Testis (tissue), 3 donors: ENCODE results near the gene PRRC2A. TPM values are rescaled to one million over a fixed set of nuclear protein-coding genes. Genes with fewer than 3 reads are reported as not detected.

ENCODE experiments used
- DNase-seq: peaks from one replicate; pipeline ENCODE4 v3.0.0-alpha.2; 2019
- H3K27ac ChIP-seq, 2 donors: fragments of 200-600 bp; sonication (generic); one replicate each; pipeline ENCODE4 v1.5.1; 2019
- H3K27me3 ChIP-seq: fragments of 200-600 bp; sonication (generic); one replicate; pipeline ENCODE4 v1.5.1; 2019
- H3K36me3 ChIP-seq: fragments of 200-600 bp; sonication (generic); one replicate; pipeline ENCODE4 v1.5.1; 2017; ENCODE audit warnings: low read depth; ENCODE audit errors: missing control alignments
- H3K4me1 ChIP-seq: fragments of 200-600 bp; sonication (generic); one replicate; pipeline ENCODE4 v1.5.1; 2019
- H3K4me3 ChIP-seq, 2 donors: fragments of 200-600 bp; sonication (generic); one replicate each; pipeline ENCODE4 v1.5.1; 2017 to 2019
- H3K9me3 ChIP-seq: fragments of 200-600 bp; sonication (generic); one replicate; pipeline ENCODE4 v1.5.1; 2017
- POLR2A ChIP-seq: fragments of 450-650 bp; IDR thresholded peaks from one replicate; pipeline ENCODE4 v1.6.1; 2017; ENCODE audit warnings: antibody characterized with exemption, mild to moderate bottlenecking, moderate library complexity
- WGBS, 2 donors: methylation state at CpG; one replicate each; pipeline ENCODE4 v1.1.5; 2018; 5-methylcytosine and 5-hydroxymethylcytosine counted together
- intact Hi-C: fragments of 100-400 bp; cut with DNase I; formaldehyde crosslinking; loops from one replicate; pipeline ENCODE4 v1.15.1; 2023; ENCODE audit warnings: low total_unique reads
- polyA plus RNA-seq: library from polyadenylated mRNA; stranded (reverse); fragments of 350-450 nt; fragmentation: Illumina TruSeq; extraction: RNeasy Lipid Tissue Mini Kit (QIAGEN cat#74804); gene quantifications from one replicate; pipeline ENCODE4 v1.2.3, GENCODE V29; 2014; ENCODE audit warnings: low read depth, low replicate concordance; ENCODE audit not compliant: insufficient read depth
- total RNA-seq, 2 donors: library from RNA; depleted of rRNA; stranded (reverse); fragments of >200 nt; gene quantifications; one replicate each; pipeline ENCODE4 v1.2.3, GENCODE V29; 2016
- TF ChIP-seq, protein P1 (sequence below), 3 experiments: fragments of 450-650 bp in 2 of 3; fragments of 200-600 bp in 1 of 3; sonication (generic) in 1 of 3; IDR thresholded peaks; one replicate each; pipeline ENCODE4 v1.5.1; 2016 to 2019; ENCODE audit warnings: antibody characterized with exemption in 3 of 3, mild to moderate bottlenecking in 2 of 3, moderate library complexity in 1 of 3

Gene PRRC2A
- total and polyA plus RNA-seq, 3 donors from 2014 or later: 288 to 473 (median 301) TPM

DNA sequence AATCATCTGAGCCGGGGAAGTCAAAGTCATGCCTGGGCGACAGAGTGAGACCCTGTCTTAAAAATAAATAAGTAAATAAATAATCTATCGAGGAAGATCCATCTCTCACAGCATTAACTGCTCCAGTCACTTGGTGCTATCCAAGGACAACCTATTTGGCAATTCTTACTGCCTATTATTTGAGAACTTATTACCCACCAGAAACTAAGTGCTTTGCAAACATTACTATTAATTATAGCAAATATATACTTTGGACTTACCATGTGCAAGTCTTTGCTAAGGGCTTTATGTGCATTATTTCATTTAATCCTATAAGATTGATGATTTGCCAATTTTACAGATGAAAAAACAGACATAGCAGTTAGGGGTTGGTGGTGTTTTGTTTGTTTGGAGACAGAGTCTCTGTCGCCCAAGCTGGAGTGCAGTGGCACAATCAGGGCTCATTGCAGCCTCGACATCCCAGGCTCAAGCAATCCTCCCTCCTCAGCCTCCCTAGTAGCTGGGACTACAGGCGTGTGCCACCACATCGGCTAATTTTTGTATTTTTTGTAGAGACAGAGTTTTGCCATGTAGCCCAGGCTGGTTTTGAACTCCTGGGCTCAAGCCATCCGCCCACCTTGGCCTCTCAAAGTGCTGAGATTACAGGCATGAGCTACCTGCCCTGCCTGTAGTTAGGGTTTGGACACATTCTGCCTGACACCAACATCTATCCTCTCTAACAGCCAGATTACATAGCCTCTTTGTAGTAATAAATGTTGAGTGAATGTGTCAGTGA lies 34.2 kb downstream of the PRRC2A start:
- Histone ChIP-seq H3K9me3 (no peaks in the 10 kb centered on the region), H3K27me3 (no peaks in the 10 kb centered on the region), H3K27ac (no peak overlapping the region), H3K4me1 (peaks cover 26% of the 10 kb centered on the region), H3K4me3 (no peak overlapping the region), H3K36me3 (no peaks in the 10 kb centered on the region)
- intact Hi-C loops: no loop called here
- no peak for DNase-seq
- WGBS, 2 donors: 85 to 90% methylated on average over 8 of the region's 8 CpGs
- TF ChIP-seq POLR2A: no peak
- TF ChIP-seq, protein P1, sequence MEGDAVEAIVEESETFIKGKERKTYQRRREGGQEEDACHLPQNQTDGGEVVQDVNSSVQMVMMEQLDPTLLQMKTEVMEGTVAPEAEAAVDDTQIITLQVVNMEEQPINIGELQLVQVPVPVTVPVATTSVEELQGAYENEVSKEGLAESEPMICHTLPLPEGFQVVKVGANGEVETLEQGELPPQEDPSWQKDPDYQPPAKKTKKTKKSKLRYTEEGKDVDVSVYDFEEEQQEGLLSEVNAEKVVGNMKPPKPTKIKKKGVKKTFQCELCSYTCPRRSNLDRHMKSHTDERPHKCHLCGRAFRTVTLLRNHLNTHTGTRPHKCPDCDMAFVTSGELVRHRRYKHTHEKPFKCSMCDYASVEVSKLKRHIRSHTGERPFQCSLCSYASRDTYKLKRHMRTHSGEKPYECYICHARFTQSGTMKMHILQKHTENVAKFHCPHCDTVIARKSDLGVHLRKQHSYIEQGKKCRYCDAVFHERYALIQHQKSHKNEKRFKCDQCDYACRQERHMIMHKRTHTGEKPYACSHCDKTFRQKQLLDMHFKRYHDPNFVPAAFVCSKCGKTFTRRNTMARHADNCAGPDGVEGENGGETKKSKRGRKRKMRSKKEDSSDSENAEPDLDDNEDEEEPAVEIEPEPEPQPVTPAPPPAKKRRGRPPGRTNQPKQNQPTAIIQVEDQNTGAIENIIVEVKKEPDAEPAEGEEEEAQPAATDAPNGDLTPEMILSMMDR (IDR thresholded peaks at IDR 0.05): no peak

DNA sequence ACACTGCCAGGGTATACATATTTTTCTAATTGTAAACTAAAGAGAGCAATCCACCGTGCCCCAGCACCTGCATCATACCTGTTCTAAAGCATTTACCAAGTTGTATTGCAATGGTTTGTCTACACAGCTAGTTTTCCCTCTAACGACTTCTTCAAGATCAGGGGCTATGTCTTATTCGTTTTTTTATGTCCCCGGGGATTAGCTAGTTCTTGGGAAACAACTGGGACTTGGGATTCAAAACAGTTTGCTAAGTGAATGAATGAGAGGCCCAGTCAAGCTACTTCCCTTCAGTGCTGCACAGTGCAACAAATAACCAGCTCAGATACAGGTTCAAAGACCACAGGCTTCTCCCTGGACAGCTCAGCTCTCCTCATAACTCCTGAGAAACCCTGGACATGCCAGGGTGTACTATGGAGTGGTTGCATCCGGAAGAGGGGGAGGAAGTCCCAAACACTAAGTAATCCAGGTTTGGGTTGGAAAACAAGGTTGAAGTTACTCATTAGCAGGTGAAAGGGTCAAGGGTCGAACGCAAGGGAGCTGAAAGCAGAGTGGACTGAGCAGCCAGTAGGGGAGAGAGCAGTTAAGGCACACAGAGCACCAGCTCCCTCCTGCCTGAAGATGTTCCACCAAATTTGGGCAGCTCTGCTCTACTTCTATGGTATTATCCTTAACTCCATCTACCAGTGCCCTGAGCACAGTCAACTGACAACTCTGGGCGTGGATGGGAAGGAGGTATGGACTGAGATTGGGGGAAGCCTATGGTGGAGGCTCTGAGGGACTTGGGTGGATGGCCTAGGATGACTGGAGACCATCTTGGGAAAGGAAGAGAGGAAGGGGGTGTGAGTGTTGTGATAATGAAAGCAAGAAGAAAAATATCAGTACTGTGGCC lies 35.1 kb downstream of the PRRC2A start, which contains the start of gene APOM:
APOM (plus strand) TSS at position 546 of the 889 bp plus-strand sequence; CDS start at position 619, 73 bp downstream.
- Histone ChIP-seq H3K36me3 (no peaks in the 10 kb centered on the region), H3K27me3 (no peaks in the 10 kb centered on the region), H3K4me1 (peaks cover 27% of the 10 kb centered on the region), H3K4me3 (no peak within 1 kb of the TSS), H3K27ac (no peak within 1 kb of the TSS), H3K9me3 (no peaks in the 10 kb centered on the region)
- intact Hi-C loops: no loop called here
- WGBS, 2 donors: 82% methylated on average over 8 of the region's 8 CpGs
- no peak for DNase-seq
- TF ChIP-seq, protein P1 (IDR thresholded peaks at IDR 0.05): no peak
- no peak for TF ChIP-seq POLR2A

DNA sequence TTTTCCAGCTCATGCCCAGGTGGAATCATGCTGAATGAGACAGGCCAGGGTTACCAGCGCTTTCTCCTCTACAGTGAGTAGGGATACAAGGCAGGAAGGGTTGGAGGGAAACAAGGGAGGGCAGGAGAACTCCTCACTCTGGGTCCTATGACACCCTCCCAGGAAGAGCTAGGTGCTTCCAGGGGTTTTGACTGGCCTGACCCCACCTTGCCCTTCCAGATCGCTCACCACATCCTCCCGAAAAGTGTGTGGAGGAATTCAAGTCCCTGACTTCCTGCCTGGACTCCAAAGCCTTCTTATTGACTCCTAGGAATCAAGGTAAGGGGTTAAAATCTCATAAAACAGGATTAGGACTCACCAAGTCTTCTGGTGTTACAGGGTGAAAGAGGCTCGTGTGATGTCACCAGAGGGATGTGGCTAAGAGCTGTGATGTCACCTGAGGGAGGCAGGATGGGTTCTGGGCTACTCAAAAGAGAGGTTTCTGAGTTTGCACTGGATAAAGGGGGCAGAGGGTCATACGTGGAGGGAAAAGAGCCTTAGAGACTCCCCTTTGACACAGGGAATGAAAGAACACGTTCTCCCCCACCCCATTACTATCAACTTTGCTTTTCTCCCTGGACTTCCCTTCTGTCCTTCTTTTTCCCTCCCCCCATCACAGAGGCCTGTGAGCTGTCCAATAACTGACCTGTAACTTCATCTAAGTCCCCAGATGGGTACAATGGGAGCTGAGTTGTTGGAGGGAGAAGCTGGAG lies 37.1 kb downstream of the PRRC2A start:
- Histone ChIP-seq H3K4me3 (no peak overlapping the region), H3K36me3 (no peaks in the 10 kb centered on the region), H3K27me3 (no peaks in the 10 kb centered on the region), H3K9me3 (no peaks in the 10 kb centered on the region), H3K27ac (no peak overlapping the region), H3K4me1 (peaks cover 29% of the 10 kb centered on the region)
- no peak for TF ChIP-seq POLR2A
- TF ChIP-seq, protein P1 (IDR thresholded peaks at IDR 0.05): no peak
- intact Hi-C loops: no loop called here
- WGBS, 2 donors: 77 to 78% methylated on average over 6 of the region's 6 CpGs
- DNase-seq: no peak

DNA sequence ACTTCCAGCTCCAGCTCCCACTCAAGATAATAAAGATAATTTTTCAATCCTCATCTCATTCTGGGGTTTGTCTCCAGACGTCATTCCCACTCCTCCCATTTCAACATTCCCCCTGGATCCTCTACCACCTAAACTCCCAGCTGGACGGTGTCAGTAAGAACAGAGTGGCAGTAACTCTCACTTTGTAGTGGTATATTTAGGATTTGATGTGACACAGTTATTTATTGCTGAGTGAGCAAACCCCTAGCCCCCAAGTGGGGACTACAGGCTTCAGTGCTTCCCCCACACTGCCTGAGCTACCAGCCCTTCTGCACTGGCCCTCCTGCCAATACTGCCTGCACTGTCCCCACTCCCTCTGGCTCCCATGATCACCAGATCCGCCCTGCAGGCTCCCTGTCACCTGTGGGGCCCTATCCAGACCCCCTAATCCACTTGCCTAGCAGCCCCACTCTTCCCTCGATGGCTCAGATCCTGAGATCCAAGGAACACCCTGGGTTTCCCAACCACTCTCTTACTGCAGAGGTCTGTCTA lies 37.7 kb downstream of the PRRC2A start:
- WGBS, 2 donors: 68 to 83% methylated on average over 4 of the region's 4 CpGs
- TF ChIP-seq, protein P1 (IDR thresholded peaks at IDR 0.05): no peak
- no peak for TF ChIP-seq POLR2A
- peaks cover 34% of the 10 kb centered on the region for H3K4me1 ChIP-seq
- intact Hi-C loops: no loop called here
- no peaks in the 10 kb centered on the region for H3K36me3 ChIP-seq
- DNase-seq: no peak
- no peak overlapping the region for H3K4me3 ChIP-seq
- H3K9me3 ChIP-seq: no peaks in the 10 kb centered on the region
- no peak overlapping the region for H3K27ac ChIP-seq
- H3K27me3 ChIP-seq: no peaks in the 10 kb centered on the region
